ENCODE results near the gene TENT4B.

DNA sequence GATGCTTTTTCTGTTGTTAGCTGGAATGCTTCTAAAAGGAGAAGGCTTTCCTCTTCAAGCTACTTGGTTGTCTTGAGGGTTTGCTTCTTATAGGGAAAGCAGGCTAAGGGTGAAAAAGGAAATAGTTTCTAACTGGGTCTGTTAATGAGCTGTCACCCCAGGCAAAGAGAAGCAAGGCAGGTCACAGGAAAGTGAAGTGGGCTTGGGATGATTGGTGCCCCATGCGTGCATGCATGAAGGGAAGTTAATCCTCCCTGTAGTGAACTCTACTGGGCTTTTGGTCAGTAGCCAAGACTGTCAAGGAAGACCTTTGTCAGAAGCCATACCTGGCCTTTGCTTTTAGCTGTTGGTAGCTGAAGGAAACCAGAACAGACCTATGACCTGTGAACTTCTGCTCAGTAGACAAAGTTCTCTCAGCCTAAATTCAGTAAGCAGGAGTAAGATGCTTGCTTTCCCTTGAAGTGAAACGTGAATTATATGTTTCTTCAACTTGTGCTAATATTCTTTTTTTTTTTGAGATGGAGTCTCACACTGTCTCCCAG, 16.5 kb downstream of the TENT4B start:
- TF ChIP-seq EZH2 (IDR thresholded peaks at IDR 0.05): no peak
- TF ChIP-seq POLR2AphosphoS5 (IDR thresholded peaks at IDR 0.05; ENCODE audit: borderline replicate concordance, low read depth, low read length): no peak
- no peak for TF ChIP-seq FOXP2 (optimal IDR thresholded peaks at IDR 0.05; ENCODE audit: control extremely low read depth, extremely low read length, insufficient read depth)
